ENCODE results near the gene ITPKC.
"Not testable (repeated sequence)": the region's sequence is repeated elsewhere in the genome, so short reads cannot be mapped to it uniquely, and the experiment has no call there.

ITPKC gene

GRCh38 chr19:40778706-40779284 lies 61.9 kb downstream of the ITPKC start:
- DNase-seq (ENCODE audit: extremely low spot score), result no peak
- no peak for TF ChIP-seq CTCF (IDR thresholded peaks at IDR 0.05; ENCODE audit: control extremely low read depth, extremely low read depth, low read depth, missing control alignments)
- POLR2A ChIA-PET, result interaction anchor here (0.6 to 3.1 kb wide), 10 partner anchors 8 to 511 kb away, joined by 3 to 35 read pairs (median 4); partner anchors contain the start of genes ACTMAP, COQ8B, EGLN2 and ITPKC
- CTCF ChIA-PET, result interaction anchor here (0.9 to 3.7 kb wide), 12 partner anchors 11 to 574 kb away, joined by 3 to 23 read pairs (median 5); partner anchors contain the start of gene EGLN2

GRCh38 chr19:40780582-40780981 lies 63.7 kb downstream of the ITPKC start:
- no peak for DNase-seq (ENCODE audit: extremely low spot score)
- POLR2A ChIA-PET, result no interaction called here
- CTCF ChIA-PET, result interaction anchor here (0.9 to 1.4 kb wide), 3 partner anchors 16 to 146 kb away, joined by 3 to 6 read pairs (median 3); no protein-coding TSS in a partner anchor
- TF ChIP-seq CTCF (IDR thresholded peaks at IDR 0.05; ENCODE audit: control extremely low read depth, extremely low read depth, low read depth, missing control alignments), result no peak

GRCh38 chr19:40781140-40781539 lies 64.2 kb downstream of the ITPKC start:
- CTCF ChIA-PET, result interaction anchor here (1.4 kb wide), 1 partner anchor 25 kb away, joined by 6 read pairs; no protein-coding TSS in a partner anchor
- no peak for DNase-seq (ENCODE audit: extremely low spot score)
- no peak for TF ChIP-seq CTCF (IDR thresholded peaks at IDR 0.05; ENCODE audit: control extremely low read depth, extremely low read depth, low read depth, missing control alignments)
- POLR2A ChIA-PET, result interaction anchor here (0.6 kb wide), 1 partner anchor 11 kb away, joined by 8 read pairs; no protein-coding TSS in a partner anchor

GRCh38 chr19:40783711-40784110 lies 66.8 kb downstream of the ITPKC start:
- CTCF ChIA-PET, result no interaction called here
- no peak for DNase-seq (ENCODE audit: extremely low spot score)
- POLR2A ChIA-PET, result no interaction called here
- TF ChIP-seq CTCF (IDR thresholded peaks at IDR 0.05; ENCODE audit: control extremely low read depth, extremely low read depth, low read depth, missing control alignments), result no peak

GRCh38 chr19:40784146-40784545 lies 67.2 kb downstream of the ITPKC start:
- DNase-seq (ENCODE audit: extremely low spot score); CTCF ChIA-PET; POLR2A ChIA-PET: not testable (repeated sequence)

GRCh38 chr19:40785526-40785925 lies 68.6 kb downstream of the ITPKC start:
- TF ChIP-seq CTCF (IDR thresholded peaks at IDR 0.05; ENCODE audit: control extremely low read depth, extremely low read depth, low read depth, missing control alignments), result no peak
- no peak for DNase-seq (ENCODE audit: extremely low spot score)
- ChIA-PET POLR2A (no interaction called here), CTCF (interaction anchor here (1.5 to 3.1 kb wide), 2 partner anchors 12 to 21 kb away, joined by 5 to 12 read pairs; partner anchors contain the start of gene EGLN2)

Measured in GM10248 (cell line).